NCI-H774 (cell line): ENCODE results near the gene ANKUB1.
"Not testable (repeated sequence)": the region's sequence is repeated elsewhere in the genome, so short reads cannot be mapped to it uniquely, and the experiment has no call there.

Experiments used
- DNase-seq: peaks from one replicate; lab custom pipeline; 2025; lab: John Stamatoyannopoulos, UW

Gene ANKUB1

GRCh38 chr3:149792452-149793270 lies at the start of gene ANKUB1:
ANKUB1 (minus strand) TSS chr3:149792554; CDS start chr3:149792366, 188 bp downstream.
- peak; percentile 67 for DNase-seq

GRCh38 chr3:149839896-149840295 lies 47.5 kb upstream of the ANKUB1 start:
- DNase-seq, result no peak

- not testable (repeated sequence) for DNase-seq
Measured at GRCh38 chr3:149839469-149839868, 47.1 kb upstream of the ANKUB1 start.

- DNase-seq, result not testable (repeated sequence)
Measured at GRCh38 chr3:149838491-149838890, 46.1 kb upstream of the ANKUB1 start.

GRCh38 chr3:149833241-149833640 lies 40.9 kb upstream of the ANKUB1 start:
- no peak for DNase-seq

DNA sequence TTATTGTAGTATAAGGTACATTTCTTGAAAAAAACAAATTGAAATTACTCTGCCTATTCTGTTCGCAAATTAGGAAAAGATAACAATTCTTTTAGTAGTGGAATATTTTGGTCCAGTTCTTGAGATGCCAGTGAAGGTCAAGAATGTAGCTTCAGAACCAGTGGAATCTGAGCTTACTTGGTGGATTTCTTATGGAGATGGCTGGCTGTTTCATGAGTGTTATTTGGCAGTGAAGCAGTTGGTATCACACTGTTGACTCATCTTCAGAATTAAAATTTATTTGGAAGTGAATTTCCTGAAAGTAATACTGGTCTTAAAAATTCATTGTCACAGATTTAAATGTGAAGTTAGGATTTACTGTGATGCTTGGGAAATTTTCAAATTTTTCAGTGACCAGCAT lies 39.7 kb upstream of the ANKUB1 start:
- no peak for DNase-seq

DNA sequence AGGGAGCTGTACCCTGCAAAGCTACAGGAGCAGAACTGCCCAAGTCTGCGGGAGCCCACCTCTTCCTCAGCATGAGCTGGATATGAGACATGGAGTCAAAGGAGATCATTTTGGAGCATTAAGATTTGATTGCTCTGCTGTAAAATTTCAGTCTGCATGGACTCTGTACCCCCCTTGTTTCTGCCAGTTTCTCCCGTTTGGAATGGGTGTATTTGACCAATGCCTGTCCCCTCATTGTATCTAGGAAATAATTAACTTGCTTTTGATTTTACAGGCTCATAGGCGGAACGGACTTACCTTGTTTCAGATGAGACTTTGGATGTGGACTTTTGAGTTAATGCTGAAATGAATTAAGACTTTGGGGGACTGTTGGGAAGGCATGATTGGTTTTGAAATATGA lies 39.0 kb upstream of the ANKUB1 start:
- no peak for DNase-seq

GRCh38 chr3:149830902-149831301 lies 38.5 kb upstream of the ANKUB1 start:
- no peak for DNase-seq

DNA sequence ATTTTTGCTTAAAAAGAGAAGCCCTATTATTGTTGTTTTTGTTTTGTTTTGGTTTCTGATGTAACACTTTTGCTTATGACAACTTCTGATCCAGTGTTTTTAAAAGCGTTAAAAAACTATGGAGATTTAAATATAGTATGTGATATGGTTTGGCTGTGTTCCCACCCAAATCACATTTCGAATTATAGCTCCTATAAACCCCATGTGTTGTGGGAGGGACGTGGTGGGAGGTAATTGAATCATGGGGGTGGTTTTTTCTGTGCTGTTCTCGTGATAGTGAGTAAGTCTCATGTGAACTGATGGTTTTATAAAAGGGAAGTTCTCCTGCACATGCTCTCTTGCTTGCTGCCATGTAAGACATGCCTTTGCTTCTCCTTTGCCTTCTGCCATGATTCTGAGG lies 37.3 kb upstream of the ANKUB1 start:
- DNase-seq, result not testable (repeated sequence)

DNA sequence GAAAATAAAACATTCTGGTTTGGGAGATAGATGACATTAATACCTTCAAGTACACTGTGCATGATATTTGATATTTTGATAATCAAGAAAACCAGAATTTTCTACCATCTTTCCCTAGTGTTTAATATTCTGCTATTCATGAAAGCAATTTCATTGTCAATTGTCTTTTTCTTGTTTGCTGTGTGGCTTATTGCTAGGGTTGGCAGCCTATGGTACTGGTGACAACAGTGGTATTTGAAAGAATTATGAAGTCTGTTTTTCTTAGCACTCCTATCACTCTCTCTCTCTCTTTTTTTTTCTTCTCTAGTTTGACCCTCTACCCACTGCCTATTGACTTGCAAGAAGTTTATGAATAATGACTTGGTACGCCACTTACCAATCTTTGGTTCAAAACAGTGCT lies 36.0 kb upstream of the ANKUB1 start:
- DNase-seq, result no peak

- no peak for DNase-seq
Measured at GRCh38 chr3:149826636-149827035, 34.3 kb upstream of the ANKUB1 start.

GRCh38 chr3:149820183-149820582 lies 27.8 kb upstream of the ANKUB1 start:
- no peak for DNase-seq

GRCh38 chr3:149819432-149819831 lies 27.1 kb upstream of the ANKUB1 start:
- no peak for DNase-seq

- no peak for DNase-seq
Measured at GRCh38 chr3:149816986-149817385, 24.6 kb upstream of the ANKUB1 start.

GRCh38 chr3:149816311-149816710 lies 24.0 kb upstream of the ANKUB1 start:
- DNase-seq, result no peak

- no peak for DNase-seq
Measured at GRCh38 chr3:149815728-149816127, 23.4 kb upstream of the ANKUB1 start.

DNA sequence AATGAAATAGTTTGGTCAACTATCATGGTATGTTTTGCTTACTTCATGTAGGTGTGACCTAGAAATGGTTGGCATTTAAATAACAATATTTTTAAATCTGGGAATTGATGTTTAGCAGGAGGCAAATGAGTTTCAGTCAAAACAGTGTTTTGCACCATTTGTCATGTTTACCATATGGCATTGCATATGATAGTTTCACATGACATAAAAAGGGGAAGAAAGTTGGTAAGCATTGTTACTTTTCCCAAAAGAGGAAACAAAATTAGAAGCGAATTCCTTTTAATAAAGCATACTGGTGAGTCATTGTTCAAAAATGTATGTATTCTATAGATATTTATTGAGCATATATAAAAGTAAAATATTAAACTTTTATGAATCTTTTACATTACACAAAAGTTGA lies 23.0 kb upstream of the ANKUB1 start:
- DNase-seq, result no peak

DNA sequence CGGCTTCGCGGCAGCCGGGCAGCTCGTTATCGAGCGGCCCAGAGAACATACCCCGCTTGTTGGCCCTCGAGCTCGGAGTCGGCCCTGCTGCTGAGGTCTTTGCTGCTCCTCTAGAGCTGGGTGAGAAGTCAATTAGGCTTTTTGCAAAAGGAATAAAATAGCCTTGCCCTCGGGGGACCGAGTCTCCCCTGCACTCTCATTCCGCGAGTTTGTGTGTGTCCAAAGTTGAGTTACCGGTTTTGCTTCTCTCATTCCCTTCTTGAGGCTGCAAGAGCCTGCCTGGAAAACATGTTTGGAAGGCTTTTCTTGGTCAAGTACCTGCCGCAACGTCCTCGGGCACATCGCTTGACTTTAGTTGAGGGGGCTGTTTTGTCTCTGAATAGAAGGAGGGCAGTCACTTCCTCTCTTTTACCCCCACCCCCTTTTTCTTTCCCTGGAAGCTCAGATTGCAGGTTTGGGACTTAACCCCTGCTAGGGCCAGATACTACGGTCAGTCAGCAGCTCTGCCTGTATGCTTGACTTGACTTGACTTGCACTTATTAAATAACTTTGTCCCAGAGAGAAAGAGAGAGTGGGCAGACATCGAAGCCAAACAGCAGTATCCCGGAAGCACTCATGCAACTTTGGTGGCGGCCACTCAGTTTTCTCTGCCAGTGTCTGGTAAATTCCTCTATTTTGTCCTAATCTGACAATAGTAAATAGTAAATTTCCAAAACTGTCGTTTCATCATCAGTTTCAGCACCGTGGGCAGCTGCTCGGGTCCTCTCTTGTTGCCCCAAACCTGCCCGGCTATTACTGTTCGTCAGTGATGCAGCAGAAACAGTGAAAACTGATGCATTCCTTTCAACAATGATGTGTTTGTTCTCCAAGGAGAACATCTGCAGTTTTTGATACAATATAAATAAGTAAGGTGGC lies 21.3 kb upstream of the ANKUB1 start:
- DNase-seq, result peak; percentile 29

- DNase-seq, result peak; percentile 95
Measured at GRCh38 chr3:149812606-149813366, 20.4 kb upstream of the ANKUB1 start, which contains the start of gene RNF13. RNF13 (plus strand) TSS chr3:149813215; CDS start chr3:149846027, 32,812 bp downstream.

DNA sequence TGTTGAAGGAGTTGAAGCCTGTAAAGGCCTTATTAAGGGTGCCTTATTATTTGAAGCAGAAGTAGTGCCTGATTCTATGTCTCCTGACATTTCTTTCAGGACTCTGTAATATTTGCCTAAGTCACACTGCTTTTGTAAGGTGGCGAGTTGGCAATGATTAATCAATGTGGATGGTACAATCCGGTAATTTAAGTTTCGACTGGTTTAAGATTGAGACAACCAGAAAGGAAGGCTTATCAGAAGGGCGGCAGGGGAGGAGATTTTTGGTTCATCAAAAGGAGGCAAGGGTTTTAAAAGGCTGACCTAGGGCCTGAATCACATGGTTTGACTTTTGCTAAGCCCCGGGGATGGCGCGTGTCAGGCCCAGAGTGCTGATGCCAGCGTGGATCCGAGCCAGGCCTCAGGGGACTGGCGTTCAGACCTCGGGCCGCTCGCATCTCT lies 19.8 kb upstream of the ANKUB1 start:
- no peak for DNase-seq

DNA sequence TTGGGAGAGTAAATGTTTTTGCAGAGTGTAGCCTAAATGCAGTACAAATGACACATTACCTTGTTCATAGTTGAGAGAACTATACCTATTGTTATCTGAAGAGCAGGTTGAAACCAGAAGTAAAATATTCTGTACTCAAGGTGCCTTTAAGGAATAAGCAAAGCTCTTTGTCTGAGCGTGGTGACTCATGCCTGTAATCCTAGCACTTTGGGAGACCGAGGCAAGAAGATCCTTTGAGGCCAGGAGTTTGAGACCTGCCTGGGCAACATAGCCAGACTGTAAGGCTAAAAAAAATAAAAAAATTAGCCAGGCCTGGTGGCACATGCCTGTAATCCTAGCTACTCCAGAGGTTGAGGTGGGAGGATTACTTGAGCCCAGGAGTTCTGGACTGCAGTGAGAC lies 18.5 kb upstream of the ANKUB1 start:
- DNase-seq, result no peak

DNA sequence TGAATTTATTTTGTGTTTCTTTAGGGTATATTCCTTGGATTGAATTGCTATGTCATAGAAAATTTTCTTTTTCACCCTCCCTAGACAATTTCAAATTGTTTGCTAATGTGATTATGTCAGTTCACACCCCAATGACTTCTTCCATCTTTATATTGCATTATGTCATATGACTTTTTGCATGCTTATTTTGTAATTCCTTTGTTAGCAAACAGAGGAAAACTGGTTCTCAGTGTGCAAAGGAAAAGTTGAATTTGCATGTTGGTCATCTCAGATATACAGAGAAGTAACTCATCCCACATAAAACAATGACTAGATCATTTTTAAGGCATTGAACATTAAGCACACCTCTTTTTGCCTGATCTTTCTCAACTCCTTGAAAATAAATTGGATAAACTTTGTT lies 17.3 kb upstream of the ANKUB1 start:
- DNase-seq, result no peak
